ENCODE measurements around the gene CEMIP.

Gene CEMIP, protein sequence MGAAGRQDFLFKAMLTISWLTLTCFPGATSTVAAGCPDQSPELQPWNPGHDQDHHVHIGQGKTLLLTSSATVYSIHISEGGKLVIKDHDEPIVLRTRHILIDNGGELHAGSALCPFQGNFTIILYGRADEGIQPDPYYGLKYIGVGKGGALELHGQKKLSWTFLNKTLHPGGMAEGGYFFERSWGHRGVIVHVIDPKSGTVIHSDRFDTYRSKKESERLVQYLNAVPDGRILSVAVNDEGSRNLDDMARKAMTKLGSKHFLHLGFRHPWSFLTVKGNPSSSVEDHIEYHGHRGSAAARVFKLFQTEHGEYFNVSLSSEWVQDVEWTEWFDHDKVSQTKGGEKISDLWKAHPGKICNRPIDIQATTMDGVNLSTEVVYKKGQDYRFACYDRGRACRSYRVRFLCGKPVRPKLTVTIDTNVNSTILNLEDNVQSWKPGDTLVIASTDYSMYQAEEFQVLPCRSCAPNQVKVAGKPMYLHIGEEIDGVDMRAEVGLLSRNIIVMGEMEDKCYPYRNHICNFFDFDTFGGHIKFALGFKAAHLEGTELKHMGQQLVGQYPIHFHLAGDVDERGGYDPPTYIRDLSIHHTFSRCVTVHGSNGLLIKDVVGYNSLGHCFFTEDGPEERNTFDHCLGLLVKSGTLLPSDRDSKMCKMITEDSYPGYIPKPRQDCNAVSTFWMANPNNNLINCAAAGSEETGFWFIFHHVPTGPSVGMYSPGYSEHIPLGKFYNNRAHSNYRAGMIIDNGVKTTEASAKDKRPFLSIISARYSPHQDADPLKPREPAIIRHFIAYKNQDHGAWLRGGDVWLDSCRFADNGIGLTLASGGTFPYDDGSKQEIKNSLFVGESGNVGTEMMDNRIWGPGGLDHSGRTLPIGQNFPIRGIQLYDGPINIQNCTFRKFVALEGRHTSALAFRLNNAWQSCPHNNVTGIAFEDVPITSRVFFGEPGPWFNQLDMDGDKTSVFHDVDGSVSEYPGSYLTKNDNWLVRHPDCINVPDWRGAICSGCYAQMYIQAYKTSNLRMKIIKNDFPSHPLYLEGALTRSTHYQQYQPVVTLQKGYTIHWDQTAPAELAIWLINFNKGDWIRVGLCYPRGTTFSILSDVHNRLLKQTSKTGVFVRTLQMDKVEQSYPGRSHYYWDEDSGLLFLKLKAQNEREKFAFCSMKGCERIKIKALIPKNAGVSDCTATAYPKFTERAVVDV (N-terminal part only)

DNA sequence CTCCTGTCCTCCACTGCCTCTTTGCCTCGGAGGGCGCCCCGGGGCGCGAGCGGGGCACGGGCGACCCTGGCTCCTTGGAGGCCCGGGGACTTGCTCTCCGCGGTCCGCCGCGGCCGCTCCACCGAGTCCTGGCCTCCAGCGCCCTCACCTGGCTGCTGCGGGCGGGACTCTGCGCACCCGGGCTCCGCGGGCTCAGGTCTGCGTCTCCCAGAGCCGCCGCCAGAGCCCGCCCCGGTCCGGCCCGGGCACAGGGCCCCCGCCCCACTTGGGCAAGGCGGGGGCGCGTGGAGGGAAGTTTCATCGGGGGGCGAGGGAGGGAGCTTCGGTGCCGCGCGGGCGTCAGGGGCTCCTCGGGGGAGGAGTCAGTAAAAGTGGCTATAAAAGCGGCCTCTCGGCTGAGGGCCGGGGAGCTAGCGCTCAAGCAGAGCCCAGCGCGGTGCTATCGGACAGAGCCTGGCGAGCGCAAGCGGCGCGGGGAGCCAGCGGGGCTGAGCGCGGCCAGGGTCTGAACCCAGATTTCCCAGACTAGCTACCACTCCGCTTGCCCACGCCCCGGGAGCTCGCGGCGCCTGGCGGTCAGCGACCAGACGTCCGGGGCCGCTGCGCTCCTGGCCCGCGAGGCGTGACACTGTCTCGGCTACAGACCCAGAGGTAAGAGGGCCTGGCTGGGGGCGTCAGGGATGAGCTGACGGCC, at the start of gene CEMIP:
Gene CEMIP (plus strand): TSS at position 407 of the 694 bp plus-strand sequence. CDS start 94,510 bp downstream, outside the sequence.
- DNase-seq (ENCODE audit: low read depth), result no peak

GRCh38 chr15:80730387-80730786, 48.8 kb upstream of the CEMIP start:
- no peak for DNase-seq (ENCODE audit: low read depth)

- no peak for DNase-seq (ENCODE audit: low read depth)
Measured at GRCh38 chr15:80730926-80731325, 48.2 kb upstream of the CEMIP start.

DNA sequence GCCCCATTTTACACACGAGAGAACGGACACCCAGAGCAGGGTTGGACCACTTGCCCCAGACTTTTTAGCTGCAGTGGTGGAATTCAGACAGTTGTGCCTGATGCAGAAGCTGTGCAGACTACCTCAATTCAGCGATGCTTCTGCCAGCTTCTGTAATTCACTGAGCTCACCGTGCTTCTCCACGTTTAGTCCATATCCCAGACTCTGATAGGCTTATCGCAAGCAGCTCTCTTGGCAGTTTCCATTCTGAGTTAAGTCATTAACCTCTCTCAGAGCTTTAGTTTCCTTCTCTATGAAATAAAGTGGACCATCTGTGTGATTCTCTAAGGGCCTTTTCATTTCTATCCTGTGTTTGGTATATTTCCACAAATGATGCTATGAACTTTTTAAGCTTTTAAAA, 47.0 kb upstream of the CEMIP start:
- DNase-seq (ENCODE audit: low read depth), result no peak

- DNase-seq (ENCODE audit: low read depth), result no peak
Measured at GRCh38 chr15:80732818-80733217, 46.4 kb upstream of the CEMIP start.

- DNase-seq (ENCODE audit: low read depth), result no peak
Measured at GRCh38 chr15:80733460-80733859, 45.7 kb upstream of the CEMIP start.

DNA sequence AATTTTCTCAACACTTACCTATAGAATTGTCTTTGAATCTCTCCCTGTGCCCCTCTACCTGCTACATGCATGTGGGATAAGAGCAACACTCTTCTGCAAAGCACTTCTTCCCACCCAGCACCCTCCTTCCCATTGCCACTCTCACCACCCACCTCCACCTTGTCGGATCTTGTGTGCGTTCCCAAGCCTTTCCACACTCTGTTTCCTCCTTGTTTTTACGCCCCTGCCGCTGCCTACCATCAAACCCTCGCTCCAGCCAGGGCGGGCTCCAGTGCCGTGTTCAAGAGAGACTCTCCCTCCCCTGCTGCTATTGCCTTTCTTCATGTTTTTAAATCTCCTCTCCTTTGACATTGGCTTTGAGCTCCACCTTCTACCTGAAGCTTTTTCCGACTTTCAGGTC, 43.8 kb upstream of the CEMIP start:
- no peak for DNase-seq (ENCODE audit: low read depth)

DNA sequence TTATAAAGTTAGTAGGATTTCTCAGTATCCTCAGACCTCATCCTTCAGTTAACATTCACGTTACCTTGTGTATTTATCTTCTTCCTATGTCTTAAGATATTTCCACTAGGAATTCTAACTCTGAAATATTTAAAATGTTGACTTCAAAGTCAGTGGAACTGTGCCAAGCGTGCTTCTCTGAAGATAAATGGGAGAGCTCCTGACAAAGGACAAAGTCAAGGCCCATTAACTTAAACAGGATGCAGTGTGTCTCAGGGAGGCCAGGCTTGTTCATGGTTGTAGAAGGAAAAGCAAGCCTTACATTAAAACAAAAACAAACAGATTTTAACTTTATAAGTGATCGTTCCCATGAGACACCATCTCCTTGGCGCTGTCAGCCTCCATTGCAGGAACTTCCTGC, 42.6 kb upstream of the CEMIP start:
- DNase-seq (ENCODE audit: low read depth), result no peak

GRCh38 chr15:80739919-80740318, 39.3 kb upstream of the CEMIP start:
- no peak for DNase-seq (ENCODE audit: low read depth)

- no peak for DNase-seq (ENCODE audit: low read depth)
Measured at GRCh38 chr15:80742081-80742480, 37.1 kb upstream of the CEMIP start.

GRCh38 chr15:80743189-80743833, 35.9 kb upstream of the CEMIP start:
- DNase-seq (ENCODE audit: low read depth), result no peak

DNA sequence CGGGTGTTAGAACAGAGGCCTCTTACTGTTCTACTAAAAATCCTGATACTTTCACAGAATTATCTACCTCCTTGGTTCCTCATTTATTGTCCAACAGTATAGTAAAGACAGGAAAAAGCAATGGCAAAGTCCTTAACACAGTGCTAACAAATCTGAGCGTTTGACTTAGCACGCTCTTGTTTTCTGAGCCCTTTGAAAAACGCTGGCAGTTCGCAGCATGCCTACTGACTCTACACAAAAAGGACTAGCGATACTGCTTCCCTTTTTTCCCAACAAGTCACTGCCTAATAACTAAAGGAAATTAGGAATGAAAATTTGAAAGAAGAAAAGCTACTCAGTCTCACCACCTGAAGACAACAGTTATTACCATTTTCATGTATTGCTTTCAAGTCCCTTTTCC, 34.8 kb upstream of the CEMIP start:
- DNase-seq (ENCODE audit: low read depth), result no peak

GRCh38 chr15:80744826-80745225, 34.3 kb upstream of the CEMIP start:
- DNase-seq (ENCODE audit: low read depth), result no peak

- DNase-seq (ENCODE audit: low read depth), result no peak
Measured at GRCh38 chr15:80745888-80746287, 33.3 kb upstream of the CEMIP start.

- DNase-seq (ENCODE audit: low read depth), result no peak
Measured at GRCh38 chr15:80747317-80748053, 31.7 kb upstream of the CEMIP start.

GRCh38 chr15:80749589-80749988, 29.6 kb upstream of the CEMIP start:
- no peak for DNase-seq (ENCODE audit: low read depth)

GRCh38 chr15:80750575-80750974, 28.6 kb upstream of the CEMIP start:
- no peak for DNase-seq (ENCODE audit: low read depth)

GRCh38 chr15:80752204-80752603, 27.0 kb upstream of the CEMIP start:
- DNase-seq (ENCODE audit: low read depth), result no peak

DNA sequence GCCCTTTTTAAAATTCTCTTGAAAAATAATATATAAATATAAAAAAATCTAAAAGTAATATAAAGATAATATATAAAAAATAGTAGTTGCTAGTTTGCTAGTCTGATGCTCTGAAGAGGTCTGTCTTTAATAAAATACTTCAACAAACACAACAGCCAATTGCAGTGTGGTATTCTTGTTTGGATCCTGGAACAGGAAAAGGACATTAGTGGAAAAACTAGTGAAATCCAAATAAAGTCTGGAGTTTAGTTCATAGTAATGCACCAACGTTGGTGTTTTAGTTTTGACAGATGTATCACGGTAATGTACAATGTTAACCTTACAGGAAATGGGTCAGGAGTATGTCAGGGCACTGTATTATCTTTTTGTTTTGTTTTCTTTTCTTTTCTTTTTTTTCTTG, 26.0 kb upstream of the CEMIP start:
- DNase-seq (ENCODE audit: low read depth), result no peak

- DNase-seq (ENCODE audit: low read depth), result no peak
Measured at GRCh38 chr15:80754014-80754413, 25.2 kb upstream of the CEMIP start.

DNA sequence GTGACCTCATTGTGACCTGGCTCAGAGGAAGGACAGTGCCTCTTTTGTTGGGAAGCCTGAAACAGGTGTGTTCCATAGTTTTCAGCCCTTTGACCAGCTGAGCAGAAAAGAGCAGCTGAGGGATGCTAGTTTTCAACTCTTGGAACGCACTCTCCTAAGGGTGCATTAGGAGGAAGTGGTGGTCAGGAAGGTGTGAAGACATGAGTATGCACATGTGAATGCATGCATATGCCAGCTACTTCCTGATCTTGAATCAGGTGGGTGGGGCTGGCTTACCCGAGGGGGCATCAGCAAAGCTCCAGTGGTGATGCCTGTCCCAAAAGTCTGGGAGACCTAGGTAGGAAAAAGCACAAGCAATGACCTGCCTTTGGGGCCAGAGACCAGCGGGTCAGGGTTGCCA, 23.3 kb upstream of the CEMIP start:
- DNase-seq (ENCODE audit: low read depth), result no peak
